Breast epithelium (tissue), 4 donors: ENCODE data around the gene PTGS1. TPM values are rescaled to one million over a fixed set of nuclear protein-coding genes. Genes with fewer than 3 reads are reported as not detected.
A peak's percentile ranks its signal among the peaks of the same experiment; 100 is the strongest.
"Not testable (repeated sequence)": the region's sequence is repeated elsewhere in the genome, so short reads cannot be mapped to it uniquely, and the experiment has no call there.

Source experiments
- DNase-seq, 2 donors: peaks; one replicate each; pipeline ENCODE4 v3.0.0-alpha.2; 2019; ENCODE audit warnings: low spot score in 2 of 2
- H3K27ac ChIP-seq, 2 donors: fragments of 200-600 bp; sonication (generic) in 1 of 2; one replicate each; pipeline ENCODE4 v1.5.1; 2016 to 2019; ENCODE audit warnings: mild to moderate bottlenecking in 1 of 2
- H3K27me3 ChIP-seq, 2 donors: fragments of 200-600 bp; sonication (generic) in 1 of 2; one replicate each; pipeline versions ENCODE4 v1.5.1 to v1.6.0; 2017 to 2019; ENCODE audit warnings: control low read depth in 1 of 2, mild to moderate bottlenecking in 1 of 2
- H3K36me3 ChIP-seq: fragments of 200-600 bp; one replicate; pipeline ENCODE4 v1.5.1; 2019
- H3K4me1 ChIP-seq, 2 donors: fragments of 200-600 bp; sonication (generic); one replicate each; pipeline ENCODE4 v1.5.1; 2016 to 2019; ENCODE audit warnings: control low read depth in 1 of 2
- H3K4me3 ChIP-seq, 3 donors: fragments of 200-600 bp; sonication (generic); 1 replicate in 2 of 3; 2 replicates in 1 of 3; pipeline ENCODE4 v1.5.1; 2016 to 2019; ENCODE audit warnings: mild to moderate bottlenecking in 3 of 3, moderate library complexity in 2 of 3
- H3K9me3 ChIP-seq, 2 donors: fragments of 200-600 bp; sonication (generic) in 1 of 2; one replicate each; pipeline ENCODE4 v1.5.1; 2016 to 2019; ENCODE audit warnings: control low read depth in 1 of 2
- CTCF ChIP-seq, 3 donors: fragments of 450-650 bp; IDR thresholded peaks; one replicate each; pipeline ENCODE4 v1.5.1; 2016 to 2017; ENCODE audit warnings: antibody characterized with exemption in 3 of 3, mild to moderate bottlenecking in 3 of 3, moderate library complexity in 3 of 3
- POLR2A ChIP-seq: fragments of 450-650 bp; IDR thresholded peaks from one replicate; pipeline ENCODE4 v1.6.1; 2016; ENCODE audit warnings: antibody characterized with exemption, mild to moderate bottlenecking, moderate library complexity
- POLR2AphosphoS5 ChIP-seq, 3 donors: sonication (generic); formaldehyde crosslinking; IDR thresholded peaks; one replicate each; pipeline ENCODE4 v1.6.1; 2017; ENCODE audit warnings: antibody characterized with exemption in 3 of 3
- intact Hi-C: fragments of 100-400 bp; cut with DNase I; formaldehyde crosslinking; loops from one replicate; pipeline ENCODE4 v1.15.1; 2023; ENCODE audit warnings: low total_unique reads
- total RNA-seq, 3 donors: library from RNA; depleted of rRNA; stranded (reverse); fragments of >200 nt; gene quantifications; one replicate each; pipeline ENCODE4 v1.1.0, GENCODE V29; 2016

The PTGS1 gene
- 1 to 10 TPM; 2.6 to 8.0 (median 4.5) TPM for total RNA-seq

DNA sequence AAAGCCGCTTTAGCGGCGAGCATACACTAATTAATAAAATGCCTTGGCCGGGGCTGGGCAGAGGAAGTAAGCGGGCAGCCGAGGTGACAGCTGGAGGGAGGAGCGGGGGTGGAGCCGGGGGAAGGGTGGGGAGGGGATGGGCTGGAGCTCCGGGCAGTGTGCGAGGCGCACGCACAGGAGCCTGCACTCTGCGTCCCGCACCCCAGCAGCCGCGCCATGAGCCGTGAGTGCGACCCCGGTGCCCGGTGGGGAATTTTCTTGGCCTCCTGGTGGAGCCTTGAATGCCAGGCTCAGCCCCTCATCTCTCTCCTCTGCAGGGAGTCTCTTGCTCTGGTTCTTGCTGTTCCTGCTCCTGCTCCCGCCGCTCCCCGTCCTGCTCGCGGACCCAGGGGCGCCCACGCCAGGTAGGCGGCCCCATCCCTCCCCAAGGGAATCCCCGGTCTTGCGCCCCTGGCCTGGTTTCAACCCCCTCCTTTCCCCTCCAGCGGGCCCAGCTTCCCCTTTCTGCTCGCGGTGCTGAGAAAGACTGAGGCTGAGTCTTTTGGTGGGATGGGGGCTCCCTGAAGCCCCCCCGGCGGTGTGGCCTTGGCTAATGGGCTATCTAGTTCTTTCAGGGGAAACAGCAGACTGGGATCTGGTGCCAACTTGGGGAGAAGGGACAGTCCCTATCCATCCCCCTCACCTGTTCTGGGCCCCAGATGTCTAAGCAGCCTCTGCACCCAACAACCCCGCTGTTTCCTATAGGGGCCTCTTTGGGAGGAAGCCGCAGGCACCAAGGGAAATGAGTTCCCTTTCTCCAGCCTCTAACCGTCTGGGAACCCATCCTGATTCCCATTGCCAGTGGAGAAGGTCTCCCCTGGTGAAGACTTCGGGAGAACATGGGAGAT is at the start of gene PTGS1:
Gene PTGS1, plus strand, starts transcription at position 156 of the 887 bp plus-strand sequence. Its CDS starts 61 bp downstream, at position 217.
- intact Hi-C loops = no loop called here
- TF ChIP-seq POLR2AphosphoS5 (IDR thresholded peaks at IDR 0.05) = no peak
- TF ChIP-seq CTCF (IDR thresholded peaks at IDR 0.05) = no peak
- TF ChIP-seq POLR2A = no peak
- H3K27ac ChIP-seq = no peak within 1 kb of the TSS
- no peak for DNase-seq
- peak within 1 kb of the TSS; percentile 38 to 66 (median 47) for H3K4me3 ChIP-seq
- peaks cover 0 to 6% of the 10 kb centered on the region in 2 donors for H3K9me3 ChIP-seq
- H3K4me1 ChIP-seq = peaks cover 6 to 12% of the 10 kb centered on the region in 2 donors
- no peaks in the 10 kb centered on the region for H3K36me3 ChIP-seq
- no peaks in the 10 kb centered on the region for H3K27me3 ChIP-seq

- Histone ChIP-seq H3K27me3 (no peaks in the 10 kb centered on the region), H3K27ac (no peak overlapping the region), H3K4me1 (no peaks in the 10 kb centered on the region), H3K4me3 (no peak overlapping the region), H3K36me3 (no peaks in the 10 kb centered on the region), H3K9me3 (no peaks in the 10 kb centered on the region)
- no peak for DNase-seq
- intact Hi-C loops = no loop called here
- no peak for TF ChIP-seq CTCF (IDR thresholded peaks at IDR 0.05)
- no peak for TF ChIP-seq POLR2A
- no peak for TF ChIP-seq POLR2AphosphoS5 (IDR thresholded peaks at IDR 0.05)
Measured at GRCh38 chr9:122322553-122322952, 48.3 kb upstream of the PTGS1 start.

GRCh38 chr9:122324665-122325064 is 46.2 kb upstream of the PTGS1 start:
- H3K27me3 ChIP-seq, H3K4me1 ChIP-seq, H3K4me3 ChIP-seq, H3K36me3 ChIP-seq, DNase-seq, intact Hi-C loops, H3K9me3 ChIP-seq: not testable (repeated sequence)
- peak overlapping the region in 1 of 2 donors; percentile 10 for H3K27ac ChIP-seq

- TF ChIP-seq POLR2A (no peak), POLR2AphosphoS5 (IDR thresholded peaks at IDR 0.05) (no peak), CTCF (IDR thresholded peaks at IDR 0.05) (no peak)
- DNase-seq = no peak
- Histone ChIP-seq H3K36me3 (no peaks in the 10 kb centered on the region), H3K9me3 (no peaks in the 10 kb centered on the region), H3K4me1 (no peaks in the 10 kb centered on the region), H3K4me3 (no peak overlapping the region), H3K27me3 (no peaks in the 10 kb centered on the region), H3K27ac (peak overlapping the region in 1 of 2 donors; percentile 10)
- intact Hi-C loops = no loop called here
Measured at GRCh38 chr9:122325124-122325523, 45.7 kb upstream of the PTGS1 start.

- H3K9me3 ChIP-seq = no peaks in the 10 kb centered on the region
- TF ChIP-seq CTCF (IDR thresholded peaks at IDR 0.05) (no peak), POLR2A (no peak), POLR2AphosphoS5 (IDR thresholded peaks at IDR 0.05) (no peak)
- no peaks in the 10 kb centered on the region for H3K4me1 ChIP-seq
- no peaks in the 10 kb centered on the region for H3K36me3 ChIP-seq
- DNase-seq = no peak
- no peaks in the 10 kb centered on the region for H3K27me3 ChIP-seq
- intact Hi-C loops = no loop called here
- no peak overlapping the region for H3K27ac ChIP-seq
- no peak overlapping the region for H3K4me3 ChIP-seq
Measured at GRCh38 chr9:122327175-122327574, 43.6 kb upstream of the PTGS1 start.
